AG04449 (cell line): ENCODE measurements around the gene BICD2.

Source experiments
- CTCF ChIA-PET: fragments of 350-600 bp; formaldehyde crosslinking; extraction: SDS; loops from one replicate; lab custom pipeline; 2021; ENCODE audit warnings: antibody characterized with exemption; lab: Yijun Ruan, JAX
- POLR2A ChIA-PET: fragments of 400-600, 350-600 bp; formaldehyde crosslinking; extraction: SDS; loops from one replicate; lab custom pipeline; 2020; ENCODE audit warnings: antibody characterized with exemption, inconsistent platforms; lab: Yijun Ruan, JAX
- DNase-seq: peaks from one replicate; pipeline ENCODE4 v3.0.0-alpha.2; 2010; ENCODE audit warnings: low read depth, low spot score
- H3K4me3 ChIP-seq: 2 replicates; pipeline ENCODE4 v1.5.1; 2011; ENCODE audit warnings: low read depth, mild to moderate bottlenecking, control low read depth, low read length
- CTCF ChIP-seq: IDR thresholded peaks from one replicate; pipeline ENCODE4 v1.5.1; 2011; ENCODE audit warnings: mild to moderate bottlenecking, moderate library complexity, low read length, control low read depth, inconsistent platforms; ENCODE audit not compliant: insufficient read depth; ENCODE audit errors: missing control alignments

Gene BICD2

GRCh38 chr9:92727716-92728700, 36.6 kb downstream of the BICD2 start:
- POLR2A ChIA-PET: no interaction called here
- CTCF ChIA-PET: interaction anchor here (1.1 to 9.6 kb wide), 4 partner anchors 10 to 67 kb away, joined by 4 to 107 read pairs (median 10); no protein-coding TSS in a partner anchor
- DNase-seq: no peak
- no peak overlapping the region for H3K4me3 ChIP-seq
- TF ChIP-seq CTCF: no peak

- CTCF ChIA-PET: interaction anchor here (1.4 to 15.5 kb wide), 4 partner anchors 11 to 80 kb away, joined by 3 to 271 read pairs (median 62); no protein-coding TSS in a partner anchor
- TF ChIP-seq CTCF: no peak
- no peak for DNase-seq
- POLR2A ChIA-PET: interaction anchor here (0.6 kb wide), 1 partner anchor 13 kb away, joined by 3 read pairs; no protein-coding TSS in a partner anchor
- H3K4me3 ChIP-seq: no peak overlapping the region
These were observed 37.5 kb downstream of the BICD2 start for GRCh38 chr9:92726971-92727715.

GRCh38 chr9:92726348-92726747, 38.3 kb downstream of the BICD2 start:
- H3K4me3 ChIP-seq: no peak overlapping the region
- ChIA-PET POLR2A (no interaction called here), CTCF (interaction anchor here (1.4 to 15.5 kb wide), 3 partner anchors 10 to 81 kb away, joined by 3 to 271 read pairs (median 107); no protein-coding TSS in a partner anchor)
- no peak for TF ChIP-seq CTCF
- DNase-seq: no peak

GRCh38 chr9:92725766-92726165, 38.9 kb downstream of the BICD2 start:
- no peak for DNase-seq
- TF ChIP-seq CTCF: no peak
- no peak overlapping the region for H3K4me3 ChIP-seq
- ChIA-PET POLR2A (no interaction called here), CTCF (interaction anchor here (1.4 to 15.5 kb wide), 3 partner anchors 10 to 81 kb away, joined by 3 to 271 read pairs (median 107); no protein-coding TSS in a partner anchor)

- TF ChIP-seq CTCF: no peak
- DNase-seq: no peak
- no peak overlapping the region for H3K4me3 ChIP-seq
- ChIA-PET CTCF (interaction anchor here (9.6 to 15.5 kb wide), 2 partner anchors 9 to 66 kb away, joined by 107 to 271 read pairs; no protein-coding TSS in a partner anchor), POLR2A (no interaction called here)
These were observed 39.4 kb downstream of the BICD2 start for GRCh38 chr9:92725266-92725545.
